Activated CD4-positive, alpha-beta T cell treated with anti-CD3 and anti-CD28 coated beads for 48 hours (primary cell): Measurements from ENCODE around the gene CCDC106.

Source experiments
- DNase-seq: peaks from one replicate; pipeline ENCODE4 v3.0.0-alpha.2; 2020

CCDC106 gene

GRCh38 chr19:55647732-55648584 is at the start of gene CCDC106:
CCDC106 (plus strand) TSS chr19:55648212; CDS start chr19:55649047, 835 bp downstream.
- peak; percentile 55 for DNase-seq

GRCh38 chr19:55598719-55599467 is 49.1 kb upstream of the CCDC106 start:
- DNase-seq, result peak; percentile 97

DNA sequence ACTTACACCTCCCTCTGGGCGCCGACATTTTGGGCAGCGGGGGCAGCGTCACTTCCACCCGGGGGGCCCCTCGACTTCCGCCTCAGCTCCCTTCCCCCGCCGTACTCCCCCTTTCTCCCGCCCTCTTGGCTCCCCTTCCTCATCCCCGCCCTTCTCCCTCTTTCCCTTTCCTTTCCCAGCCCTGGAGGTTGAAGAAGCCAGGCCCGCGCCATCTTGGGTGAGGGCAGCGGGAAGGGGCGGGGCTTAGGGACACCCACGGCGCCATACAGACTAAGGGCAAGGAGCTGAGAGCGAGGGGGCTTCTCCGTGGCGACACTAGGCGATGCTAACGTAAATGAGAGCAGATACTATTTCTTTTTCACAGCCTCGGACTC is 48.6 kb upstream of the CCDC106 start, which contains the start of gene FIZ1:
TSS of gene FIZ1 (minus strand) at position 50 of the 374 bp plus-strand sequence. CDS start 1,652 bp downstream, outside the sequence.
- DNase-seq, result peak; percentile 98

DNA sequence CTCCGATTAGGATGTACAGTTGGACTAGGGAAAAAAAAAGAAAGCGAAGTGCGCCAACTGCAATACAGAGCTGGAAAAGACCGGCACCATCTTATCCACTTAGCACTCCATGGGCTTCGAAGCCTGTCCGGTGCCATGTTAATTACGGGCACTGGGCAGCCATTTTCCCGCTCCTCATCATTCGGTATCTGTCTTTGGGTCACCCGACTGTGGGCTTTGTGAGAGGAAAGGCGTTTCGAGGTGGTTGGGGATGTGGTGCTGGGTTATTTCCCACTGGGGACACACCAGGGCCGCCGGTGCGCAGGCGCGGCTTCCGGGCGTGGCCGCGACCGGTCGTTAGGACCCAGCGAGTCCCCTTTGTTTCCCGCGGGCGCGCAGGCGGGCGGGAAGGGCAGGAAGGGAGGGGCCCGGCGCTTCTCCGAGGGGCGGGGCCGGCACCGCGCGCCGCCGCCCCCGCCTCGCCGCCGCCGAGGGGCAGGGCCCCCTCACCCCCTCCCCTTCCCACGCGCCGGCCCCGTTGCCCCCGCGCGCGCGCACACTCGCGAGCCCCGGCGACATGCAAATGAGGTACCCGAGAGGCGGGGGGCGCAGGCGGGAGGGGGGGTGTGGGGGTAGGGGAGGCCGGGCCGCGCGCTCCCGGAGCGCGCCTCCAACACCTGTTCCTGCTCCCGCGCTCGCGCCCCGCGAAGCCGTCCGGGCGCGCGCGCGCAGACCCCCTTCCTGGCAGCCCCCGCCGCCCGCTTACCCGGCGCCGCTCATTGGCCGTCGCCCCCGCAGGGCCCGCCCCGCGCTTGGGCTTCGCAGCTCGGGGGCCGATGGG is 48.0 kb upstream of the CCDC106 start, which contains the start of gene ZNF524:
TSS of gene ZNF524 (plus strand) at position 447 of the 820 bp plus-strand sequence. CDS start 1,825 bp downstream, outside the sequence.
- peak; percentile 86 for DNase-seq

- no peak for DNase-seq
Measured at GRCh38 chr19:55600662-55601028, 47.4 kb upstream of the CCDC106 start.

DNA sequence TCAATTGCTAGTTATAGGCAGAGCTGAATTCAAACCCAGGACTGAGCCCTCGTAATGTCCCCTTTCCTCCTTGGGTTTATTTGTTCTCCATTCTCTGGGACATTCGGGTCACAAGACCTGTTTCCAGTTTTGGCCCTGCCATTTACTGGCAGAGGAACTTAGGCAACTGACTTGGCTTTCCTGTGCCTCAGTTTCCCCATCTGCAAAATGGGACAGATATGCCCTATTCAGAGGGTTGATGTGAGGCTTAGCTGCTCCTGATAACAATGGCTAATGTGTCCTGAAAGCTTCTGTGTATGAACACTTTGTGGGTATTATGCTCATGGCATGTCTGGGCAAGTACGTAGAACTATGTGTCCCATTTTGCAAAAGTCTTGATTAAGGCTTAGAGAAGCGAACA is 46.9 kb upstream of the CCDC106 start:
- DNase-seq, result no peak

- no peak for DNase-seq
Measured at GRCh38 chr19:55602104-55603001, 45.7 kb upstream of the CCDC106 start.

- DNase-seq, result no peak
Measured at GRCh38 chr19:55603115-55603514, 44.9 kb upstream of the CCDC106 start.

- no peak for DNase-seq
Measured at GRCh38 chr19:55603581-55604292, 44.3 kb upstream of the CCDC106 start.

DNA sequence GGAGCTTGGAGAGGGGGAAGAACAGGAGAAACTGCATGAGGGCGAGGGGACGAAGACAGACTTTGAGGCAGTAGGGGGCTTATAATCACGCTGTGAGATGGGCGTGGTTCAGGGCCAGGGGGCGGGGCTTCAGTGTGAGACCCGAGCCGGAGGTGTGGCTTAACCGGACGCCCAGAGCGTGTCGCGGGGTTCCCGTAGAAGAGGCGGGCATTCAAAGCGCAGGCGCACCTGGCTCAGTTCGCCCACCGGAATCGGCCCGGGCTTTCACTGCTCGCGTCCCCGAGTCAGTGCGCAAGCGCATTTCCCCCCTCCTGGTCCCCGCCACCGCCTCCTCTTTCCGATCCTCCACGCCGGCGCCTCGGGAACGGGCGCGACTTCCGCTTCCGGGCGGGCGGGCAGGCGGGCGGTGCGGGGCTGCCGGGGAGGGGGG is 42.8 kb upstream of the CCDC106 start:
- peak; percentile 100 for DNase-seq

DNA sequence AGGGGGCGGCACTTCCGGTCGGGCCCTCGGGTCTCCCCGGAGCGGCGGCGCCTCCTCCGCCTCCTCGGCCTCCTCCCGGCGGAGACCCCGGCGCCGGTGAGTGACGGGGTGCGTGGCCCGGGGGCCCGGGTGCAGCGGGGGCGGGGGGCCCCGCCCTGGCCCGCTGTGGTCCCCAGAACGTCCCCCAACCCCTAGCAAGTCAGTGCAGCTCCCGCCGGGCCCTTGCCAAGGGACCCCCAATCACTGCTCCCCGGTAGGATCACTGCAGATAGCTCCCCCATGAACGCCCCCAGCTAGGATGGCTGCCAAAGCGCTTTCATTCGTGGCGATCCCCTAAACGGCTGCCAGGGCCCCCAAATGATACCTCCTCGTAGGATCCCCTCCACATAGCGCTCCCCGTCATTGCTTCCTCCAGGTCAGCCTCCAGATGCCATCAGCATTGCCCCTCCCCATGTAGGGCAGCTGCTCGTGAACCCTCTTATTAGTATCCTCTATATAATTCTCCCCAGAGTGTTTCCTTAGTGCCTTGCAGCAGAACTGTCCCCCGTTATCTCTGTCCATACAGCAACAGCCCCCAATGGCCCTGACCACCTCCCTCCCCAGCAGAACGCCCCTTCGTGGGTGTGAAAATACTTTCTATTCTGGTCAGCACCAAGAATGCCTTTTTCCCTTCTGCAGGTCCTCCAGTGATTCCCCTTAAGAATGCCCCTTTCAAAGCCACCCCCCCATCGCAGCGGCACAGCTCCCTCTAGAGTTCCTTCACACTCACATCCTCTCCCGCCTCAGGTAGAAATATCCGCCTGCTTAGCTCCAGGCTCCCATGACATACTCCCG is 42.2 kb upstream of the CCDC106 start, which contains the start of gene ZNF865:
TSS of gene ZNF865 (plus strand) at position 11 of the 834 bp plus-strand sequence. CDS start 7,972 bp downstream, outside the sequence.
- DNase-seq, result peak; percentile 81

- no peak for DNase-seq
Measured at GRCh38 chr19:55606471-55606787, 41.6 kb upstream of the CCDC106 start.

DNA sequence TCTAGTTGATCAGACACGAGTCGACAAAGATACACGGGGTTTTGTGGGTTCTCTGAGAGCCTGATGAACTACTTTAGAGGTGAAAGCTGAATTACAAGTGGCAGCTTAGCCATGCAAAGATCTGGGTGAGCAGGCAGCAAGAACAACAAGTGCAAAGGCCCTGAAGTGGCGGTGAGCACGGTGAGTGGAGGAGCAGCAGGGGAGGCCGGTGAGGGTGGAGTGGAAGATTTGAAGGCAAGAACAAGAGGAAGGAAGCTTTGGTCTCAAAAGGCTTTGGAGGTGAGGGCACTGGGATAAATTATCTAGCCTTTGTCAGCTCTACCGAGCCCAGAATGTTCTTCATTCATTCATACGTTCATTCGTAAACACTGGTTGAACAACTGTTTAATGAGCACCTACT is 41.2 kb upstream of the CCDC106 start:
- DNase-seq, result no peak

DNA sequence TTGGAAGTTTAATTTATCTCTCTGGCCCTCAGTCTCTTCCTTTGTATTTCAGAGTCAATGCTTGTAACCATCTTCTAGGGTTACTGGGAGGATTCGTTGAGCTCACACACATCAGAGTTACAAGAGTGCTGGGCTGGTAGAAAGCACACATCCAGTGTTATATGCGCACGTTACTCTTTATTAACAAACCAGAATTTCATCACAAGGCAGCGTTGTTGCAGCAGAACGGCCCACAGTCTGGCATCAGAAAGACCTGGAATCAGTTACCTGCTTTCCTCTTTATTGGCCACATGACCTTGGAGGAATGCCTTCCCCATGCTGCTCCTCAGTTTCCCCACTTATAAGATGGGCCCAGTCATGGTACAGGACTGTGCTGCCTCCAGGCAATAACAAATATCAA is 38.7 kb upstream of the CCDC106 start:
- DNase-seq, result no peak

DNA sequence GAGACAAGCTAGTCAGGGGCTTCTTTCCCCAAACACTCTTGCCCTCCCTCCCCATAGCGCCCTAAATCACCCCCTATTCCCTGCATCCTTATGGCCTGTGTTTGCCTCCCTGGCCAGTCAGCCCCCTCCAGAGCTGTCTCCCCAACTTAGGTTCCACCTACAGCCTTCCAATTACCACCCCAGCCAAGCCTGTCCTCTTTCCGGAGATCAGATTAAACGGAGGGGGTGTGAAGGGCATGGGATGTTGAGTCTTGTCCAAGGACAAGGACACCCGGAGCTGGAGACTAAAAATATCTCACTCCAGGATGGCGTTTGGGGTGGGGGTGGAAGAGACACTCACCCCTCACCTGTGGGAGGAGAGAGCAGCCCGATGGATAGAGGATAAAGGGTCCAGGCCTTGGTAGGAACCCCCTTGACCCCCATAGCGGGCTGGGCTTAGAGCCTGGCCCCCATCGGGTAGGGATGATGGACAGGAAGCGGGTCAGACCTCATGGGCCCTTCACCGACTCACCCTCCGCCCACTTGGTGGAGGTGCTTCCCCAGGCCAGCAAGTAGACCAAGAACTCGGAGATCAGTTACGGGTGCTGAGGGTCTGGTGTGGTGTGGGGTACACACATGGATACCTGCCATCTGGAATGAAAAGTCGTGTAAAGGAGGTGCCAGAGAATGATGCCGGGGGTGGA is 36.6 kb upstream of the CCDC106 start:
- DNase-seq, result no peak

GRCh38 chr19:55611983-55612645 is 35.9 kb upstream of the CCDC106 start:
- no peak for DNase-seq

DNA sequence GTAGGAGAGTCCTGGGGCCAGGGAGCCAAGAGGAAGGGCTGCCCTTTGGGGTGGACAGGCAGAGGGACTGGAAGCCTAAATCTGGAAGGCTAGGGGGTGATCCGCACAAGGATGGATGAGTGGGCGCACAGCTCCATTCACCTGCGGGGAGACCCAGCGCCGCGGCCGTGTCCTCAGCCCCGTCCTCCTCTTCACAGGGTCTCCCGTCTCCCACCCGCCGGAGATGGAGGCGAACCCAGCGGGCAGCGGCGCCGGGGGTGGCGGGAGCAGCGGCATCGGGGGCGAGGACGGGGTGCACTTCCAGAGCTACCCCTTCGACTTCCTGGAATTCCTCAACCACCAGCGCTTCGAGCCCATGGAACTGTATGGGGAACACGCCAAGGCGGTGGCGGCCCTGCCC is 34.6 kb upstream of the CCDC106 start:
- DNase-seq, result no peak

- DNase-seq, result no peak
Measured at GRCh38 chr19:55613930-55614710, 33.9 kb upstream of the CCDC106 start.
